IMR-90 (cell line): Measurements from ENCODE around the gene DPP6. TPM values are rescaled to one million over a fixed set of nuclear protein-coding genes. Genes with fewer than 3 reads are reported as not detected.

Experiments used
- ATAC-seq: fragments of 200-7000 bp; cut with Tn5 transposase; 2 replicates; pipeline ENCODE4 v1.9.1; 2020; ENCODE audit warnings: low read depth, mild to moderate bottlenecking, moderate library complexity
- BruUV-seq: library from RNA; stranded (reverse); fragments of 400-500 nt; replicated peaks from 2 replicates; lab custom pipeline; 2021; lab: Mats Ljungman, UMichigan
- CTCF ChIA-PET: fragments of 300-600 bp; formaldehyde crosslinking; extraction: SDS; loops from one replicate; lab custom pipeline; 2021; ENCODE audit warnings: antibody characterized with exemption; lab: Yijun Ruan, JAX
- POLR2A ChIA-PET: fragments of 300-600 bp; sonication (Branson Sonifier 250); formaldehyde crosslinking; loops from one replicate; lab custom pipeline; 2022; ENCODE audit warnings: antibody characterized with exemption; ENCODE audit not compliant: unreplicated experiment; lab: Charles Lee
- DNase-seq: peaks from one replicate; pipeline ENCODE4 v3.0.0; 2013
- H2AFZ ChIP-seq: replicated peaks from 2 replicates; pipeline ENCODE3; 2013; ENCODE audit warnings: low read length, mild to moderate bottlenecking; ENCODE audit not compliant: poor library complexity
- H2AK5ac ChIP-seq: 2 replicates; pipeline ENCODE4 v1.6.1; 2013; ENCODE audit warnings: low read depth, low read length, inconsistent platforms
- H2AK9ac ChIP-seq: replicated peaks from 2 replicates; pipeline ENCODE3; 2013; ENCODE audit warnings: mild to moderate bottlenecking, low read depth, low read length, moderate library complexity; ENCODE audit not compliant: poor library complexity
- H2BK120ac ChIP-seq: 2 replicates; pipeline ENCODE4 v1.6.1; 2013; ENCODE audit warnings: low read depth, low read length, inconsistent platforms
- H2BK15ac ChIP-seq: 3 replicates; pipeline ENCODE4 v1.6.1; 2013; ENCODE audit warnings: low read depth, low read length, inconsistent platforms
- H2BK20ac ChIP-seq: 2 replicates; pipeline ENCODE4 v1.6.1; 2013; ENCODE audit warnings: low read depth, mild to moderate bottlenecking, inconsistent platforms, low read length, moderate library complexity
- H2BK5ac ChIP-seq: 2 replicates; pipeline ENCODE4 v1.6.1; 2013; ENCODE audit warnings: mild to moderate bottlenecking, low read depth, low read length, inconsistent platforms; ENCODE audit not compliant: poor library complexity, severe bottlenecking
- H3K14ac ChIP-seq: replicated peaks from 2 replicates; pipeline ENCODE4 v1.6.1; 2013; ENCODE audit warnings: low read depth, low read length, inconsistent platforms
- H3K18ac ChIP-seq: 2 replicates; pipeline ENCODE4 v1.6.1; 2013; ENCODE audit warnings: low read depth, low read length, control low read depth
- H3K23ac ChIP-seq: 2 replicates; pipeline ENCODE4 v1.6.1; 2013; ENCODE audit warnings: low read depth, low read length, inconsistent platforms
- H3K27ac ChIP-seq: 2 replicates; pipeline ENCODE4 v1.5.1; 2013; ENCODE audit warnings: mild to moderate bottlenecking, control low read depth, low read length; ENCODE audit not compliant: insufficient read depth
- H3K27me3 ChIP-seq: 2 replicates; pipeline ENCODE4 v1.6.1; 2013; ENCODE audit warnings: low read length; ENCODE audit not compliant: control insufficient read depth, insufficient read depth
- H3K36me3 ChIP-seq: 2 replicates; pipeline ENCODE4 v1.6.1; 2013; ENCODE audit warnings: low read length, mixed read lengths; ENCODE audit not compliant: control insufficient read depth, insufficient read depth
- H3K4ac ChIP-seq: 2 replicates; pipeline ENCODE4 v1.6.1; 2013; ENCODE audit warnings: low read depth, low read length, inconsistent platforms
- H3K4me1 ChIP-seq: 2 replicates; pipeline ENCODE4 v1.6.1; 2013; ENCODE audit warnings: low read length, mixed read lengths; ENCODE audit not compliant: control insufficient read depth, insufficient read depth
- H3K4me2 ChIP-seq: 2 replicates; pipeline ENCODE4 v1.6.1; 2013; ENCODE audit warnings: low read depth, mild to moderate bottlenecking, control low read depth, low read length, moderate library complexity
- H3K4me3 ChIP-seq: 2 replicates; pipeline ENCODE4 v1.5.1; 2013; ENCODE audit warnings: low read depth, mild to moderate bottlenecking, control low read depth, low read length, moderate library complexity; ENCODE audit not compliant: insufficient read depth
- H3K56ac ChIP-seq: 2 replicates; pipeline ENCODE4 v1.6.1; 2013; ENCODE audit warnings: low read length, inconsistent platforms; ENCODE audit not compliant: insufficient read depth; ENCODE audit errors: extremely low read depth
- H3K79me1 ChIP-seq, 2 experiments: 2 replicates each; pipeline ENCODE4 v1.6.1; 2013; ENCODE audit warnings: low read length in 2 of 2, inconsistent platforms in 1 of 2, low read depth in 1 of 2
- H3K9ac ChIP-seq: 2 replicates; pipeline ENCODE4 v1.6.1; 2013; ENCODE audit warnings: low read depth, low read length, control low read depth
- H3K9me1 ChIP-seq: 2 replicates; pipeline ENCODE4 v1.6.1; 2013; ENCODE audit warnings: low read length, inconsistent platforms; ENCODE audit not compliant: insufficient read depth
- H3K9me3 ChIP-seq: 2 replicates; pipeline ENCODE4 v1.6.1; 2013; ENCODE audit warnings: low read length; ENCODE audit not compliant: control insufficient read depth, insufficient read depth
- H4K20me1 ChIP-seq: 2 replicates; pipeline ENCODE4 v1.6.1; 2013; ENCODE audit warnings: low read length, inconsistent platforms; ENCODE audit not compliant: insufficient read depth
- H4K5ac ChIP-seq: 2 replicates; pipeline ENCODE4 v1.6.1; 2013; ENCODE audit warnings: mild to moderate bottlenecking, low read depth, low read length, control low read depth
- H4K8ac ChIP-seq, 2 experiments: 2 replicates each; pipeline ENCODE4 v1.6.1; 2013; ENCODE audit warnings: low read depth in 2 of 2, low read length in 2 of 2, control low read depth in 1 of 2, inconsistent platforms in 1 of 2
- H4K91ac ChIP-seq: 2 replicates; pipeline ENCODE4 v1.6.1; 2013; ENCODE audit warnings: low read depth, low read length, inconsistent platforms; ENCODE audit not compliant: insufficient read depth
- BHLHE40 ChIP-seq: fragments of 150-350 bp; IDR thresholded peaks from 2 replicates; pipeline ENCODE4 v1.6.1; 2016; ENCODE audit warnings: mild to moderate bottlenecking, low read depth, low read length
- ELK1 ChIP-seq: fragments of 150-350 bp; IDR thresholded peaks from 2 replicates; pipeline ENCODE4 v1.6.1; 2016; ENCODE audit warnings: low read depth, mild to moderate bottlenecking, low read length, moderate library complexity, borderline replicate concordance
- FOS ChIP-seq: fragments of 150-350 bp; IDR thresholded peaks from 2 replicates; pipeline ENCODE4 v1.6.1; 2016; ENCODE audit warnings: low read depth, low read length
- RAD21 ChIP-seq: IDR thresholded peaks from 2 replicates; pipeline ENCODE4 v1.6.1; 2012; ENCODE audit warnings: low read length, improper control_type of control experiment
- RFX5 ChIP-seq: IDR thresholded peaks from 2 replicates; pipeline ENCODE4 v1.8.0; 2012; ENCODE audit warnings: low read depth, mild to moderate bottlenecking, low read length, moderate library complexity
- USF2 ChIP-seq: fragments of 150-350 bp; IDR thresholded peaks from 2 replicates; pipeline ENCODE4 v1.6.1; 2017; ENCODE audit warnings: mild to moderate bottlenecking, antibody characterized with exemption, low read length, low read depth
- WGBS, 2 experiments: methylation state at CpG; one replicate each; pipeline versions ENCODE4 v1.1.5 to v1.1.7; 2013; ENCODE audit warnings: missing lambda C conversion rate in 2 of 2; ENCODE audit not compliant: insufficient read length in 1 of 2; ENCODE audit errors: extremely low coverage in 2 of 2; 5-methylcytosine and 5-hydroxymethylcytosine counted together
- dilution Hi-C: fragments of 300-500 bp; cut with HindIII; formaldehyde crosslinking; loops from one replicate; pipeline ENCODE4 v1.14.3; 2018; ENCODE audit warnings: low sequenced_read_pairs; ENCODE audit not compliant: unreplicated experiment
- in situ Hi-C: fragments of 300-500 bp; cut with MboI; formaldehyde crosslinking; loops from 3 replicates; pipeline ENCODE4 v1.14.3; 2019; ENCODE audit warnings: low sequenced_read_pairs, inconsistent platforms, mixed read lengths
- intact Hi-C: fragments of 100-400 bp; cut with micrococcal nuclease; formaldehyde crosslinking; loops from 2 replicates; pipeline ENCODE4 v1.10.0; 2022
- polyA plus RNA-seq, 3 experiments: library from polyadenylated mRNA; depleted of rRNA; stranded (reverse); fragments of >200 nt; gene quantifications; 2 replicates each; pipeline ENCODE4 v1.2.3, GENCODE V29; 2012; ENCODE audit warnings: low replicate concordance in 1 of 3
- total RNA-seq: library from RNA; depleted of rRNA; stranded (reverse); fragments of >200 nt; gene quantifications from 2 replicates; pipeline ENCODE4 v1.2.3, GENCODE V29; 2012
- TF ChIP-seq, protein P1 (sequence below): conservative IDR thresholded peaks from 2 replicates; pipeline ENCODE4 v1.5.1; 2012; ENCODE audit warnings: mild to moderate bottlenecking, low read depth, low read length, improper control_type of control experiment

DPP6 gene
- total and polyA plus RNA-seq, 2 of the 4 experiments (the other 2 are of a cell fraction) = not detected

DNA sequence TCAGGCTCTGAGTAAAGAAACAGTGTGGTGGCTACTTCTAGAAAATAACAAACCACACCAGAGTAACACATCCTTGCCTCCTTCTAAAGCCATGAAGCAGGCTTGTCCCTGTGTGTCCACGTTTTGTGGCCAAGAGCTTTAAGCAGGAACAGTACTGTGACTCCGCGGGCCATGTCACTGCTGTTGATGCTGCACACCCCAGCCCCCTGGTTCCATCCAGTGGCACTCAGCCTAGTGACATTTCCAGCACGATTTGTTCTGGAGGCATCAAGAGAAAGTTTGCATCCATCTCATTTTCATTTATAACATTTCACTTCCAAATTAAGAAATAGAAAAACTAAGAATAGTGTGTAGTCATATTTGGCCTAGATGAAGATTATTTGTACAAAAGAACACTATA, 739.4 kb downstream of the DPP6 start:
- Histone ChIP-seq H4K8ac (no peak overlapping the region), H3K27me3 (no peaks in the 10 kb centered on the region), H2AK9ac (no peak overlapping the region), H3K9ac (no peak overlapping the region), H3K4me1 (no peaks in the 10 kb centered on the region), H2AFZ (no peak overlapping the region), H3K36me3 (no peaks in the 10 kb centered on the region), H3K9me1 (no peaks in the 10 kb centered on the region), H4K20me1 (no peaks in the 10 kb centered on the region), H3K79me1 (no peaks in the 10 kb centered on the region), H3K27ac (no peak overlapping the region), H3K18ac (no peak overlapping the region), H2AK5ac (no peak overlapping the region), H3K4me3 (no peak overlapping the region), H3K4me2 (no peak overlapping the region), H2BK20ac (no peak overlapping the region), H4K5ac (no peak overlapping the region), H3K23ac (no peak overlapping the region), H3K14ac (no peak overlapping the region), H2BK15ac (no peak overlapping the region), H3K56ac (no peak overlapping the region), H3K9me3 (peaks cover 30% of the 10 kb centered on the region), H2BK120ac (no peak overlapping the region), H2BK5ac (no peak overlapping the region), H4K91ac (no peak overlapping the region), H3K4ac (no peak overlapping the region)
- POLR2A ChIA-PET = no interaction called here
- BruUV-seq = no TSS peak
- ATAC-seq (no peak), DNase-seq (no peak)
- intact Hi-C loops = no loop called here
- no CpG with 5 or more reads among the region's 4 CpGs for WGBS, 2 experiments
- in situ Hi-C loops = no loop called here
- TF ChIP-seq RAD21 = no peak
- TF ChIP-seq ELK1 = no peak
- no peak for TF ChIP-seq FOS
- TF ChIP-seq RFX5 = no peak
- TF ChIP-seq USF2 = no peak
- no peak for TF ChIP-seq BHLHE40
- TF ChIP-seq, protein P1, sequence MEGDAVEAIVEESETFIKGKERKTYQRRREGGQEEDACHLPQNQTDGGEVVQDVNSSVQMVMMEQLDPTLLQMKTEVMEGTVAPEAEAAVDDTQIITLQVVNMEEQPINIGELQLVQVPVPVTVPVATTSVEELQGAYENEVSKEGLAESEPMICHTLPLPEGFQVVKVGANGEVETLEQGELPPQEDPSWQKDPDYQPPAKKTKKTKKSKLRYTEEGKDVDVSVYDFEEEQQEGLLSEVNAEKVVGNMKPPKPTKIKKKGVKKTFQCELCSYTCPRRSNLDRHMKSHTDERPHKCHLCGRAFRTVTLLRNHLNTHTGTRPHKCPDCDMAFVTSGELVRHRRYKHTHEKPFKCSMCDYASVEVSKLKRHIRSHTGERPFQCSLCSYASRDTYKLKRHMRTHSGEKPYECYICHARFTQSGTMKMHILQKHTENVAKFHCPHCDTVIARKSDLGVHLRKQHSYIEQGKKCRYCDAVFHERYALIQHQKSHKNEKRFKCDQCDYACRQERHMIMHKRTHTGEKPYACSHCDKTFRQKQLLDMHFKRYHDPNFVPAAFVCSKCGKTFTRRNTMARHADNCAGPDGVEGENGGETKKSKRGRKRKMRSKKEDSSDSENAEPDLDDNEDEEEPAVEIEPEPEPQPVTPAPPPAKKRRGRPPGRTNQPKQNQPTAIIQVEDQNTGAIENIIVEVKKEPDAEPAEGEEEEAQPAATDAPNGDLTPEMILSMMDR = no peak
- CTCF ChIA-PET = no interaction called here
- dilution Hi-C loops = no loop called here
